ENCODE measurements around the gene FOXI3.

- TF ChIP-seq CTCF (IDR thresholded peaks at IDR 0.05), result no peak
- TF ChIP-seq POLR2A (IDR thresholded peaks at IDR 0.05), result no peak
Observed at GRCh38 chr2:88464153-88464552, 11.7 kb upstream of the FOXI3 start.

Measured in adrenal gland (tissue), 5 donors.